ENCODE results near the gene OR5AR1. TPM values are rescaled to one million over a fixed set of nuclear protein-coding genes. Genes with fewer than 3 reads are reported as not detected.

The OR5AR1 gene
- total RNA-seq, 2 experiments from 2014 or later = not detected

GRCh38 chr11:56705784-56706396 is 42.4 kb downstream of the OR5AR1 start:
- ATAC-seq (ENCODE audit: poor library complexity) (no peak), DNase-seq (no peak)
- Mint-ChIP-seq H3K27me3 (no peaks in the 10 kb centered on the region), H3K4me3 (no peak overlapping the region), H3K27ac (no peak overlapping the region), H3K4me1 (ENCODE audit: low read depth) (no peaks in the 10 kb centered on the region), H3K9me3 (peaks cover 9% of the 10 kb centered on the region), H3K36me3 (ENCODE audit: low read depth) (no peaks in the 10 kb centered on the region)
- TF ChIP-seq, protein P1, sequence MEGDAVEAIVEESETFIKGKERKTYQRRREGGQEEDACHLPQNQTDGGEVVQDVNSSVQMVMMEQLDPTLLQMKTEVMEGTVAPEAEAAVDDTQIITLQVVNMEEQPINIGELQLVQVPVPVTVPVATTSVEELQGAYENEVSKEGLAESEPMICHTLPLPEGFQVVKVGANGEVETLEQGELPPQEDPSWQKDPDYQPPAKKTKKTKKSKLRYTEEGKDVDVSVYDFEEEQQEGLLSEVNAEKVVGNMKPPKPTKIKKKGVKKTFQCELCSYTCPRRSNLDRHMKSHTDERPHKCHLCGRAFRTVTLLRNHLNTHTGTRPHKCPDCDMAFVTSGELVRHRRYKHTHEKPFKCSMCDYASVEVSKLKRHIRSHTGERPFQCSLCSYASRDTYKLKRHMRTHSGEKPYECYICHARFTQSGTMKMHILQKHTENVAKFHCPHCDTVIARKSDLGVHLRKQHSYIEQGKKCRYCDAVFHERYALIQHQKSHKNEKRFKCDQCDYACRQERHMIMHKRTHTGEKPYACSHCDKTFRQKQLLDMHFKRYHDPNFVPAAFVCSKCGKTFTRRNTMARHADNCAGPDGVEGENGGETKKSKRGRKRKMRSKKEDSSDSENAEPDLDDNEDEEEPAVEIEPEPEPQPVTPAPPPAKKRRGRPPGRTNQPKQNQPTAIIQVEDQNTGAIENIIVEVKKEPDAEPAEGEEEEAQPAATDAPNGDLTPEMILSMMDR (IDR thresholded peaks at IDR 0.05) = no peak
- Histone ChIP-seq H3K4me3 (ENCODE audit: low read length) (no peak overlapping the region), H3K36me3 (ENCODE audit: insufficient read depth, low read length) (no peaks in the 10 kb centered on the region), H3K4me1 (ENCODE audit: insufficient read depth, low read length) (no peaks in the 10 kb centered on the region), H3K9me3 (ENCODE audit: control insufficient read depth in 1 of 2, insufficient read depth in 1 of 2, low read length in 2 of 2) (peaks cover 0 to under 1% of the 10 kb centered on the region in 2 experiments), H3K27ac (ENCODE audit: low read depth in 1 of 2, low read length in 2 of 2) (no peak overlapping the region), H3K27me3 (ENCODE audit: control insufficient read depth in 1 of 2, insufficient read depth in 2 of 2, low read length in 2 of 2) (no peaks in the 10 kb centered on the region)
- ChIA-PET CTCF (no interaction called here), POLR2A (no interaction called here)
- intact Hi-C loops (cut with DNase I, micrococcal nuclease) = no loop called here

GRCh38 chr11:56706486-56706885 is 43.0 kb downstream of the OR5AR1 start:
- H3K9me3 ChIP-seq (ENCODE audit: control insufficient read depth in 1 of 2, insufficient read depth in 1 of 2, low read length in 2 of 2) = no peaks in the 10 kb centered on the region
- ATAC-seq (ENCODE audit: poor library complexity) = no peak
- intact Hi-C loops (cut with DNase I, micrococcal nuclease) = no loop called here
- Mint-ChIP-seq H3K9me3 (peaks cover 9% of the 10 kb centered on the region), H3K27me3 (no peaks in the 10 kb centered on the region), H3K4me3 (no peak overlapping the region), H3K36me3 (ENCODE audit: low read depth) (no peaks in the 10 kb centered on the region), H3K4me1 (ENCODE audit: low read depth) (no peaks in the 10 kb centered on the region), H3K27ac (no peak overlapping the region)
- TF ChIP-seq, protein P1 (IDR thresholded peaks at IDR 0.05) = no peak
- H3K4me1 ChIP-seq (ENCODE audit: insufficient read depth, low read length) = no peaks in the 10 kb centered on the region
- CTCF ChIA-PET = no interaction called here
- no peaks in the 10 kb centered on the region for H3K27me3 ChIP-seq (ENCODE audit: control insufficient read depth in 1 of 2, insufficient read depth in 2 of 2, low read length in 2 of 2)
- H3K4me3 ChIP-seq (ENCODE audit: low read length) = no peak overlapping the region
- H3K27ac ChIP-seq (ENCODE audit: low read depth in 1 of 2, low read length in 2 of 2) = no peak overlapping the region
- no peaks in the 10 kb centered on the region for H3K36me3 ChIP-seq (ENCODE audit: insufficient read depth, low read length)
- DNase-seq = no peak
- POLR2A ChIA-PET = no interaction called here

GRCh38 chr11:56714206-56714605 is 50.7 kb downstream of the OR5AR1 start:
- H3K9me3 ChIP-seq (ENCODE audit: control insufficient read depth in 1 of 2, insufficient read depth in 1 of 2, low read length in 2 of 2) = peaks cover 0 to 3% of the 10 kb centered on the region in 2 experiments
- Mint-ChIP-seq H3K27ac (no peak overlapping the region), H3K4me1 (ENCODE audit: low read depth) (no peaks in the 10 kb centered on the region), H3K4me3 (no peak overlapping the region), H3K27me3 (no peaks in the 10 kb centered on the region), H3K9me3 (peaks cover 19% of the 10 kb centered on the region), H3K36me3 (ENCODE audit: low read depth) (no peaks in the 10 kb centered on the region)
- intact Hi-C loops (cut with DNase I, micrococcal nuclease) = no loop called here
- ChIA-PET POLR2A (no interaction called here), CTCF (no interaction called here)
- DNase-seq (no peak), ATAC-seq (ENCODE audit: poor library complexity) (no peak)
- no peaks in the 10 kb centered on the region for H3K36me3 ChIP-seq (ENCODE audit: insufficient read depth, low read length)
- no peak overlapping the region for H3K4me3 ChIP-seq (ENCODE audit: low read length)
- H3K27ac ChIP-seq (ENCODE audit: low read depth in 1 of 2, low read length in 2 of 2) = no peak overlapping the region
- no peaks in the 10 kb centered on the region for H3K27me3 ChIP-seq (ENCODE audit: control insufficient read depth in 1 of 2, insufficient read depth in 2 of 2, low read length in 2 of 2)
- TF ChIP-seq, protein P1 (IDR thresholded peaks at IDR 0.05) = no peak
- H3K4me1 ChIP-seq (ENCODE audit: insufficient read depth, low read length) = no peaks in the 10 kb centered on the region

Other genes starting within 250 kb of the OR5AR1 start
- not detected for gene OR5M3, start 190.3 kb upstream of the OR5AR1 start, total RNA-seq
- gene OR5M8, start 172.3 kb upstream of the OR5AR1 start, total RNA-seq = not detected
- gene OR5M11, start 120.4 kb upstream of the OR5AR1 start, total RNA-seq = not detected
- gene OR5M10, start 86.0 kb upstream of the OR5AR1 start, total RNA-seq = not detected
- not detected for gene OR5M1, start 48.8 kb upstream of the OR5AR1 start, total RNA-seq
- not detected for gene OR5AP2, start 21.2 kb upstream of the OR5AR1 start, total RNA-seq
- not detected for gene OR9G1, start 35.4 kb downstream of the OR5AR1 start, total RNA-seq
- not detected for gene OR9G4, start 85.0 kb downstream of the OR5AR1 start, total RNA-seq

Measured in CD4-positive, alpha-beta T cell (primary cell).